Medulla oblongata (tissue), 1 donor: Measurements from ENCODE around the gene CBFA2T2.
"Not testable (repeated sequence)": the region's sequence is repeated elsewhere in the genome, so short reads cannot be mapped to it uniquely, and the experiment has no call there.

ENCODE experiments used
- DNase-seq: peaks from one replicate; pipeline ENCODE4 v3.0.0-alpha.2; 2015; ENCODE audit errors: extremely low spot score

The CBFA2T2 gene

GRCh38 chr20:33622705-33623365 lies 132.9 kb downstream of the CBFA2T2 start:
- DNase-seq: no peak

DNA sequence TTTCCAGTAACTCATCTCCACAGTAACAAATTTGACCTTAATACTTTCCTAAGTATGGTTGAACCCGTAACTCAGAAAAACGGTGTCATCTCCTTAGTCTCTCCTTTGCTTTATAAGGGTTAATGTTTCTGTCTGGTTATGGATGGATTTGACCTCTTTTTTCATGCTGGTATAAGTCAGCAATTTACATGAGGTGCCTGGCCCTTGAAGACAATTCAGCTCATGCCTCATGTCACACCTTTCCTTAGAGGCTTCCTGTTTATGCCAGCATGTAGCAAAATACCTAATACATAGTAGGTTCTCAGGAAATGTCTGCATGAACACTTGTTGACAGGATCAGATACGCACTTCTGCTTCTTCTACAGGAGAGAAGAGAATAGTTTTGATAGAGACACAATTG lies 134.5 kb downstream of the CBFA2T2 start:
- no peak for DNase-seq

DNA sequence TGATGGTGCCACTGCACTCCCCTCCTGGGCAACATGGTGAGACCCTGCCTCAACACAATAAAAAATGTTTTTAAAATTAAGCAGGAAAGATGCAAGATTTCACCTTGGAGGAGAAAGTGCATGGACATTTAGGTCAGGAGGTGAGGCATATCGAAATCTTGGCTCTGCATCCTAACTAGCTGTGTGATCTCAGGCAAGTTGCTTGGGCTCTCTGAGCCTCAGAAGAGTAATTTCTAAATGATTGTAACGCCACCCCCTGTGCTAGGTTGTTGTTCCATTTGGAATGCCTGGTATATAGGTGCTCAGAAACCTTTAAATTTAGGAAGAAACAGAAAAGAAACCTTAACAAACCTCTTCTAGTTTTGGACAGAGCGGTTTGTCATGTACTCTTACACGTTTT lies 136.3 kb downstream of the CBFA2T2 start:
- no peak for DNase-seq

DNA sequence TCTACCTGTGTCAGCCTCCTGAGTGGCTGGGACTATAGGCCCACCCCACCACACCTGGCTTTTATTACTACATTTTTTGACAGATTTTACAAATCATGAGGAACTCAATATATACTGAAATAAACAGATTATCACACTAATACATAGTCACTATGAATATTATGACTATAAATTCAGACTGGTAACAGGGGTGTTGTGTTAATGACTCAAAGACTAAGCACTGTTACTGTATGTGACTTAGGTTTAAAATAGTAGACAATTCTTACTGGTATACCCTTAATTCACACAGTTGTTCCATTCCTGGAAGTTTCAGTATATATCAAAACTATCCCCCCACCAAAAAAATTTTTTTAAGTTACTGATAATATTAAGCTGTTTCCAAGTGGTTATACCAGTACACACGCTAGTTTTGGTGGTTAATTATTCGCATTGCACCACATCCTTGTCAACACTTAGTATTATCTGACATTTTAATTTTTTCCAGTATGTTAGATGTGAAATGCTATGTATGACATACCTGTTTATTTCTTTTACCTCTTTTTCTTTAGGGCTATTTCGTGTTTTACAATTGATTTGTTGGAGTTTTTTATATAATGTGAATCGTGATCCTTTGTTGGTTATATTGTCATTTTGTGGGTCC lies 137.8 kb downstream of the CBFA2T2 start:
- no peak for DNase-seq

GRCh38 chr20:33629533-33629932 lies 139.6 kb downstream of the CBFA2T2 start:
- no peak for DNase-seq

GRCh38 chr20:33629979-33630378 lies 140.1 kb downstream of the CBFA2T2 start:
- DNase-seq: no peak

DNA sequence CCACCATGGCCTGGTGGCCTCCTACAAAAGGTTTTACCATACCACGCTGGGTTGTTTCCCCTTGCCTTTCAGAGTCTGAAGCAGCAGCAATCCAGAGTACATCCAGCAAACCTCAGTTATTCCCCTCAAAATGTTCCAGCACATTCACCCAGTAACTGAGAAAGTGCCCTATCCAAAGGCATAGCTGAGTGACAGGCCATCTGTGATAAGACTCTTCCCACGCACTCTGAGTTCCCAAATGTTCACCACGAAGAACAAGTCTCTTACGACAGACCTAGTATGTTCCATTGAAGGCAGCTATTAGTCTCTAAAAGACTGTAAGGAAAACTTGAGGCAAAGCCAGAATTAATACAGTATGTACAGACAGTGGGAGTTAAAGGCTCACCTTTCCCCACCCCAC lies 140.6 kb downstream of the CBFA2T2 start:
- no peak for DNase-seq

DNA sequence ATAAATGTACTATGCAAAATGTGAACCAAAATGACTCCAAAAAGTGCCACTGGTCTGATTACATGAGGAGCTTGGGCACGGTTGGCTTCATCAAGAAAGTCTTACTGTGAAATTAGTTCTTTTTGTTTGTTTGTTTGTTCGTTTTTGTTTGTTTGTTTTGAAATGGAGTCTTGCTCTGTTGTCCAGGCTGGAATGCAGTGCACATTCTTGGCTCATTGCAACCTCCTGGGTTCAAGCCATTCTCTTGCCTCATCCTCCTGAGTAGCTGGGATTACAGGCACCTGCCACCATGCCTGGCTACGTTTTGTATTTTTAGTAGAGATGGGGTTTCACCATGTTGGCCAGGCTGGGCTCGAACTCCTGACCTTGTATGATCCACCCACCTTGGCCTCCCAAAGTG lies 142.0 kb downstream of the CBFA2T2 start:
- not testable (repeated sequence) for DNase-seq

GRCh38 chr20:33635341-33635740 lies 145.4 kb downstream of the CBFA2T2 start:
- no peak for DNase-seq

- DNase-seq: no peak
These were observed 146.9 kb downstream of the CBFA2T2 start for GRCh38 chr20:33636776-33637175.

- no peak for DNase-seq
These were observed 150.4 kb downstream of the CBFA2T2 start for GRCh38 chr20:33640287-33640686.

GRCh38 chr20:33644313-33645071 lies 154.6 kb downstream of the CBFA2T2 start:
- DNase-seq: no peak

GRCh38 chr20:33645072-33645358 lies 155.1 kb downstream of the CBFA2T2 start:
- no peak for DNase-seq

- DNase-seq: no peak
These were observed 155.5 kb downstream of the CBFA2T2 start for GRCh38 chr20:33645396-33645795.

- no peak for DNase-seq
These were observed 156.3 kb downstream of the CBFA2T2 start for GRCh38 chr20:33646191-33646590.

DNA sequence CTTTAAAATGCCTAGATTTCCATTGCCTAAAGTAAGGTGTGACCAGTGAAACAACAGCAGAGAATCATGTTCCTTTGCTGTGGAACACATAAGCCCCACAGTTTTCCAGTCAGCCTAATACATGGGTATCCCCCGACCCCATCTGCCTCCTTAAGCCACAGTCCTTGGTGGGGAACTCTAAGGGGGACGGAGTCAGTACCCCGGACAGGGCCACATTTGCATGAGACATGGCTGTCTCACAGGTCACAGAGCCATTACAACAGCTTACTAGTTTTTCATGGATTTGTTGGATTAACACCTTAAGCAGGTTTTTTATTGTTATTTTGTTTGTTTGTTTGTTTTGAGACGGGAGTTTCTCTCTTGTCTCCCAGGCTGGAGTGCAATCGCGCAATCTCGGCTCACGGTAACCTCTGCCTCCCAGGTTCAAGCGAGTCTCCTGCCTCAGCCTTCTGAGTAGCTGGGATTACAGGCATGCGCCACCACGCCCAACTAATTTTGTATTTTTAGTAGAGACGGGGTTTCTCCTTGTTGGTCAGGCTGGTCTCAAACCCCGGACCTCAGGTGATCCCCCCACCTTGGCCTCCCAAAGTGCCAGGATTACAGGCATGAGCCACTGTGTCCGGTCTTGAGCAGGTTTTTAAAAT lies 157.2 kb downstream of the CBFA2T2 start:
- DNase-seq: not testable (repeated sequence)

- DNase-seq: peak; percentile 53
These were observed 157.9 kb downstream of the CBFA2T2 start for GRCh38 chr20:33647603-33648395.

GRCh38 chr20:33648396-33649004 lies 158.6 kb downstream of the CBFA2T2 start:
- no peak for DNase-seq

DNA sequence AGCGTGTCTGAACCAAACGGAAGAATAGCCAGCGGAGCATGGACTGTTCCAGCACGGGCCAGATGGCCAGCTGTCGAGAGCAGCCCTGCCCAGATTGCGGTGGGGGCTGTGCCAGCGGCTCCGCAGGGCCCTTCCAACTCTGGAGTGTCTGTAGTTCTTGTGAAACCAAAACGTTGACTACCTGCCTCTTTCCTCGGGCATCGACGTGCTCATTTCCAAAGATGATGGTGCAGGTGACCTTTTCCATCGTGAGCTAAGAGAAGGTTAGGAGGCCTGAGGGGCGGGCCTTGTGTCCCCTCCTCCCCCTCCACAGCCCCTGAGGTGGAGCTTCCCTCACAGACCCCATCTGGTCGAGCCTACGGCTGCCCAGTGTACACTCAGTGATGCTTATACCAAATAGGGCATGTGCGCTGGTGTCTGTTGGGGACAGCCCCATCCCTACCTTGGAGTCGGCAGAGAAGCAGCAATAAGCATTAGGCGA lies 159.3 kb downstream of the CBFA2T2 start:
- DNase-seq: peak; percentile 63

- no peak for DNase-seq
These were observed 160.3 kb downstream of the CBFA2T2 start for GRCh38 chr20:33650111-33650752.
